IPS-18c (cell line): ENCODE measurements around the gene HIVEP1.

ENCODE experiments used
- H3K4me3 ChIP-seq: 2 replicates; pipeline ENCODE4 v1.7.0; 2013; ENCODE audit warnings: low read depth, mild to moderate bottlenecking, low read length, moderate library complexity; ENCODE audit not compliant: insufficient read depth
- H3K9me3 ChIP-seq: one replicate; pipeline ENCODE4 v1.6.1; 2013; ENCODE audit warnings: mild to moderate bottlenecking, low read length, moderate library complexity; ENCODE audit not compliant: control insufficient read depth, insufficient read depth

Gene HIVEP1

DNA sequence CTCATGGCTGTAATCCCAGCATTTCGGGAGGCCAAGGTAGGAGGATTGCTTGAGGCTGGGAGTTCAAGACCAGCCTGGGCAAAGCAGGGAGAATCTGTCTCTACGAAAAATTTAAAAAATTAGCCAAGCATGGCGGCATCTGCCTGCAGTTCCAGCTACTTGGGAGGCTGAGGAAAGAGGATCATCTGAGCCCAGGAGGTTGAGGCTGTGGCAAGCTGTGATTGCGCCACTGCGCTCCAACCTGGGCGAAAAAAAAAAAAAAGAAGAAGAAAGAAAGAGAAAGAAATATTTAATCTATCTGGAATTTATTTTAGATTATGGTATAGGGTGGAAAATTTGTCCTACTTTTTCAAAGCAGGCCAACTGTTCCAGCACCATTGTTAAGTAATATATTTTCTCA, 32.2 kb upstream of the HIVEP1 start:
- H3K4me3 ChIP-seq = no peak overlapping the region
- H3K9me3 ChIP-seq = no peaks in the 10 kb centered on the region

DNA sequence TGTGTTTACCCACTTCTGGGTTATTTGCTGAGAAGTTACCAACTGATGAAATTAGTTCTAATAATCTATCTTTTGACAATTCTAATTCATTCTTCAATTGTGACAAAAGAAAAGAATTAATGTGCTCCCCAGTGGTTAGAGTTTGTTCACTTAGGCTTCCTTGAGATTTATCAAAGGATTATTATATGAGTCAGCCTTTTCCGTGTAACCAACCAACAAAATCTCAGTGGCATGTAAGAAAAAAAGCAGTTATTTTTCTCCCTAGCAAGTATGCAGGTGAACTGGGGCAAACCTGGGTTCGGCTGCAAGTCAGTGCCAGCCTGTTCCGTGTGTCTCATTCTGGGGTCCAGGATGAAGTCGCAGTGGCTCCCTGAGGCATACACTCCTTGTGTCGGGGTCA, 28.8 kb upstream of the HIVEP1 start:
- Histone ChIP-seq H3K9me3 (no peaks in the 10 kb centered on the region), H3K4me3 (no peak overlapping the region)

DNA sequence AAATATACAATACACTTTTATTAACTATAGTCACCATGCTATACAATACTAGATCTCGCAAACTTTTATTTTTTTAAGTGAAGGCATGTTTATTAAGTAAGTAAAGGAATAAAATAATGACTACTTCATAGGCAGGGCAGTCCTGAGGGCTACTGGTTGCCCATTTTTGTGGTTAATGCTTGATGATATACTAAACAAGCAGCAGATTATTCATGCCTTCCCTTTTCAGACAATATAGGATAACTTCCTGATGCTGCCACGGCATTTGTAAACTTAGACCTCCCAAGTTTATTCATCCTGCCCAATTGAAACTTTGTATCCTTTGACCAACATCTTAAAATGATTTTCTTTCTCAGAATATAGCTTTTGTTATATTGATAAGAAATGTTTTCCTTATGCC, 24.7 kb upstream of the HIVEP1 start:
- no peak overlapping the region for H3K4me3 ChIP-seq
- no peaks in the 10 kb centered on the region for H3K9me3 ChIP-seq

DNA sequence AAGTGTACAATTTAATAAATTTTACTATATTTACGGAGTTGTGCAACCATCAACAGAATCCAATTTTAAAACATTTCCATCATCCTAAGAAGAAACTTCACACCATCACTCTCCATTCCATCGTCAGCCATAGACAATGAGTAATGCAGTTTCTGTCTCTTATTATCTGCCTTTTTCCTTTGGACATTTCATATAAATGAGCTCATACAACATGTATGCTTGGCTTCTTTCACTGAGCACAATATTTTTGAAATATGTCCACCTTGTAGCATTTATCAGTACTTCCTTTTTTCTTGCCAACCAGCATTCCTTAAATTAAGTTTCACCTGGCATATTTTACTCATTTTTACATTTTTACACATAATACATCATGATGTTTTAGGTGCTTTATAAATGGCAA, 22.7 kb upstream of the HIVEP1 start:
- no peaks in the 10 kb centered on the region for H3K9me3 ChIP-seq
- H3K4me3 ChIP-seq = no peak overlapping the region

DNA sequence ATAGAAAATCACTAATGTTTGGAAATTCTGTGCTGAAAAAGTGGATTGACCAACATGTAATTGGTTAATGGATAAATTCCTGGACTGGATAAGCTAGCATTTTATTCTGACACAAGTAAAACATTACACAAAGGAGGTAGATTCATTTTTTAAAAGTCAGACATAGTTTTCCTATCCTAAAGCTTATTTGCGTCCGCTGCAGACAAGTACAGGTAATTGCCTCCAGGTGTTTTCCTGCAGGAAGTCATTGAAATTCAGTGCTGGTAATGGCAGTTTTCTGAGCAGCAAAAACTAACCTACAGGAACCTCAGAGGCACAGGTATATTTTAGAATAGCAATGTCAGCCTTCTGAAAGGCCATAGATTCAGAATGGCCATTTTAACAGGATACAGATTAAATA, 20.0 kb upstream of the HIVEP1 start:
- Histone ChIP-seq H3K4me3 (no peak overlapping the region), H3K9me3 (no peaks in the 10 kb centered on the region)

DNA sequence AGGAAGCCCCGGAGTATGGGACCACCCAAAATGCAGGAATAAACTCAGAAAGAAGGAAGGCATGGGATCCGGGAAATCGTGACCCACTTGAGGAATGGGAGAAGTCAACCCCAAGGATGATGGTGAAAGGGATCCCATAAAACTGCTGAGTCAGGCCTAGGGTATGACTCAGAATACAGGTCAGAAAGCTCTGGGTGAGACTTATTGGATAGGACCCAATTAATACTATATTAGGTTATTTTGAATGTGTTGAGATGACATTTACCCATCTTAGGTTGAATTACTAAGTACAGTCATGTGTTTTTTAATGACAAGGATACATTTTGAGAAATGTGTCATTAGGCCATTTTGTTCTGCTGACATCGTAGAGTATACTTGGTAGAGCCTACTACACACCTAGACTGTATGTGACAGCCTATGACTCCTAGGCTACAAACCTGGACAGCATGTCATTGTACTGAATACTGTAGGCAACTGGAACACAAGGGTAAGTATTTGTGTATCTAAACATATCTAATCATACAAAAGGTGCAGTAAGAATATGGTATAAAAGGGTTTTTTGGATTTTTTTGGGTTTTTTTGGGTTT, 17.1 kb upstream of the HIVEP1 start:
- no peak overlapping the region for H3K4me3 ChIP-seq
- H3K9me3 ChIP-seq = no peaks in the 10 kb centered on the region

DNA sequence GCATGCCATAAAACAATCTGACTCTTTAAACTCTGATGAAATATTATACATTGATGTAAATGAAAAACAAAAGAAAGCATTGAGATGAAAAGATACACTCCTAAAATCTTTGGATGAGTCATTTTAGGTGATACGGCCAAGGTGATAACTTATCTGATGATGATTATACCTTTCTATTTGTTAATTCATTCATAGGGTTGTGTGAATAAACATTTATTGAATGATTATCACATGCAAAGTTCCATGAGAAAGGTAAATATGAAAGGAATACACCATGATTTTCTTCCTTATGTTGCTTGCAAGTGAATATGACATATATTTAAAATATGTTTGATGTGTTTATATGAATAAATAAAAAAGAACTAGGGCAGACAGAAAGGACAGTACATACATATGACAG, 15.4 kb upstream of the HIVEP1 start:
- Histone ChIP-seq H3K4me3 (no peak overlapping the region), H3K9me3 (no peaks in the 10 kb centered on the region)

DNA sequence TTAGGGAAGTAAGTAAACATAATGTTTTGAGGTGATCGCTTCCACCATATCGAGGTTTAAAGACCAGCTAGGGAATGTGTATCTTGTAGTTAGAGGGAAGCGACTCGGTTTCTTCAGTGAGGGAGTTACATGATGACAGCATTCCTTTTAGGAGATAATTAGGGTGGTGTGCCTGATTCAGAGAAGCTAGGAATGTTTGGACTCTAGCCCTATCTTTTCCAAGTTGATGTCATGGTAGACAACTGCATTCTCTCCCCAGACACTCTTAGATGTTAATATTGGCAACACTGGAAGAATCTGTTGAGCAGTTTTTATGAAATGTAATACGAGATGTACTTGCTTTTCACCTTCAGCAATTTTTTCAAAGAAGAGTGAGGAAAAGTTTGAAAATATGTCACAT, 12.9 kb upstream of the HIVEP1 start:
- Histone ChIP-seq H3K9me3 (no peaks in the 10 kb centered on the region), H3K4me3 (no peak overlapping the region)

DNA sequence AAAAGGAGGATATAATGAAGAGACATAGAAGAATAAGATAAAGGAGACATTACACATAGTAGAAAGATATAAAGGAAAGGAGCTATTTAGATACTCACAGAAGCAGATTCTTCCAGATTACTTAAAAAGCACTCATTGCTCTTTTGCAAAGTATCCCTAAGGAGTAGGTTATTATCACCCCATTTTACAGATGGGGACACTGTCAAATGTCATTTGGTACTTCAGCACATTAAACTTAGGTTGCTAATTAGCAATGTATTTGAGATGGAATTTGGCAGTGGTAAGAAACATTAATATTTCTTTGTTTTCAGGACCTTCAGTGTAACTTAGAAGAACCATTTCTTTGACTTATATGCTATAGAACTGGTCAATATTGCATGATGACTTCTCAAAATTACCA, 11.9 kb upstream of the HIVEP1 start:
- no peak overlapping the region for H3K4me3 ChIP-seq
- H3K9me3 ChIP-seq = no peaks in the 10 kb centered on the region

DNA sequence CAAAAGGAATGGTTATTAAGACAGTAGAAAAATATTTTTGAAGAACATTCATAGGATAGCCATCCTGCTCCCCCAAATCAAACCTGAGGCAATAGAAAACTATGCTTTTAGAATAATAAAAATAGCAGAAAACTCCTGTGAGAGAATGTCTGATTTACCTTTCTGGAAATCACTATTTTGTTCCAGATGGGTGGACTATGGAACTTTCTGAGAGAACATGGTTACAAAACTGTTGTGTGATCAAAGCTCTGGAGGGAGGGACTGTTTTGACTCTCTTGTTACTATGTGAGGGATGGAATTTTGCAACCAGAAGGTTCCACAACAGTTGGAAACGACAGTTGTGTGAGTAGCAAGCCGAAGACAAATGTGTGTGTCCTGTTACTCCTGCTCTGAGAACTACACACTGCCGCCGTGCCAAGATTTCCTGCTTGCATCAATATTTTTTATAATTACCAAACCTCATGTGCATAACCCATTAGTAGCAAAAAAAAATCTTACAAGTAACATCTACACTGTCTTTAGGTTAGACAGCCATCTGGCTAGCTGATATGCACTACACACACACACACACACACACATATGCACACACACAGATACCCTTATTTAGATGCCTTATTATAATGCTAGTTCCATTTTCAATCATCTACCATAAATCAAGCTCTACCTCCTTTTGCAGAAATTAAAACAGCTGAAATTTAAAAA, 11.0 kb upstream of the HIVEP1 start:
- Histone ChIP-seq H3K9me3 (no peaks in the 10 kb centered on the region), H3K4me3 (no peak overlapping the region)

DNA sequence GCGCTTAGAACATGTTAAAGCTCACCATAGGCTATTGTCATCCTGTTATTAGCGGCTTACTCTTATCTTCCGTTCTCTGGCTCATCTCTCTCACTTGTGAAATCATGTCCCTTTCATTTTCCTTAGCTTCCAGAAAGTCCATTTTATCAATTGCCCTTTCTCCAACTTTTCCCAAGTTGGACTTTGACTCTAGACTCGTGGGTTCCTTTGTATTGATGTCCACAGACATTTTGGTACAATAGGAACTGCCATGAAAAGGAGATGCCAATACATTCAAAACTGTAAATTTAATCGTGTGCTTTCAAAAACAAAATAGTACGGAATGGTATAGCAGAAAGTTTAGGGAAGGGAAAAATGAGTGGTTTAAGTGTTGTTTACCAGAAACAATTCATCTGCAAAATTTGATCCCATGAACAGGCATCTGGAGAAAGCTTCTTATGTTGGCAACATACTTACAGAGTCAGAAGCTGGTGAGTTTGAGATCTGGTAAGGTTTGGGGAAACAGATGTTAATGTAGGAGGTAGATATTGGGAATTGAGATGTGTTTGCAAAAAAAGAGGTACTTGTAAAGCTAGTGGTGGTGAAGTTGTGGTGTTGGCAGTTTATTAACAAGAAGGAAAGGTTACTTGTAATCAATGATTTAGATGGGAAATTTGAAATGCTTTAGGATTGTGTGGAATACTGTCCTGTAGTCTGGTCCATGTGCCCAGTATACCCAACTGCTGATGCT, 10.2 kb upstream of the HIVEP1 start:
- Histone ChIP-seq H3K9me3 (no peaks in the 10 kb centered on the region), H3K4me3 (no peak overlapping the region)

DNA sequence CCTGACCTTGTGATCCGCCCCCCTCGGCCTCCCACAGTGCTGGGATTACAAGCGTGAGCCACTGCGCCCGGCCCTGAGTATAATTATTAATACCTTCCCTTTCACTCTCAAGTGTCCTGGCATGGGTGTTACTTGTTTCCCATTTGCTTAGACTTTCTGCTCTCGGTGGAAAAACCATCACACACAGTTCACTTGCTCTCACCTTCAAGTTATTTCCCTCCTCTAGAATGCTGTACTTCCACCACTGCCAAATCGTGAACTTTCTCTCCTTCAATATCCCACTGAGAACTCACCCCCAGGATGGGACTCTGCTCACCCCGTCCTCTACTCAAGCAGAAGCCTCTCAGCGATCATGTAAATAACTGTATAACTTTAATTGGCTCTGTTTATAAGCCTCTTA, 4.6 kb upstream of the HIVEP1 start:
- Histone ChIP-seq H3K9me3 (no peaks in the 10 kb centered on the region), H3K4me3 (no peak overlapping the region)

DNA sequence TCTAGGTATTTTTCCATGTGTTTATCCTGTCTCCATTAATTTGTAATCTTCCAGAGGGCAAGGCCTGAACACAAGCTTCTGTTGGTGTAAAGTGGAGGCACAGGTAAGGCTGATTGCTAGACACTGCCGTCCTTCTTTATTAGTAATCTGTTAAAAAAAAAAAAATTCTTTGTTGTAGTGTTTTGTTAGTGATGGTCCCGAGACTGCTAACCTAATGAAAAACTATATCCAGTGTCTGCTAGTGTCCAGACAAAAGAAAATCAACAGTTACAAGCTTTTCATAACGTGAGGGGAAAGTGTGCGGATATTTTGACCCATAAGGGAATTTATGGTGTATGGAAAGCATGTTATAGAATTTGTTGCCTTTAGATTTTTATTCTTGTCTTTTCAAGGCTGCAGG, 4.2 kb upstream of the HIVEP1 start:
- no peaks in the 10 kb centered on the region for H3K9me3 ChIP-seq
- H3K4me3 ChIP-seq = peak overlapping the region; percentile 71; the same call in 1 of the 2 replicates

DNA sequence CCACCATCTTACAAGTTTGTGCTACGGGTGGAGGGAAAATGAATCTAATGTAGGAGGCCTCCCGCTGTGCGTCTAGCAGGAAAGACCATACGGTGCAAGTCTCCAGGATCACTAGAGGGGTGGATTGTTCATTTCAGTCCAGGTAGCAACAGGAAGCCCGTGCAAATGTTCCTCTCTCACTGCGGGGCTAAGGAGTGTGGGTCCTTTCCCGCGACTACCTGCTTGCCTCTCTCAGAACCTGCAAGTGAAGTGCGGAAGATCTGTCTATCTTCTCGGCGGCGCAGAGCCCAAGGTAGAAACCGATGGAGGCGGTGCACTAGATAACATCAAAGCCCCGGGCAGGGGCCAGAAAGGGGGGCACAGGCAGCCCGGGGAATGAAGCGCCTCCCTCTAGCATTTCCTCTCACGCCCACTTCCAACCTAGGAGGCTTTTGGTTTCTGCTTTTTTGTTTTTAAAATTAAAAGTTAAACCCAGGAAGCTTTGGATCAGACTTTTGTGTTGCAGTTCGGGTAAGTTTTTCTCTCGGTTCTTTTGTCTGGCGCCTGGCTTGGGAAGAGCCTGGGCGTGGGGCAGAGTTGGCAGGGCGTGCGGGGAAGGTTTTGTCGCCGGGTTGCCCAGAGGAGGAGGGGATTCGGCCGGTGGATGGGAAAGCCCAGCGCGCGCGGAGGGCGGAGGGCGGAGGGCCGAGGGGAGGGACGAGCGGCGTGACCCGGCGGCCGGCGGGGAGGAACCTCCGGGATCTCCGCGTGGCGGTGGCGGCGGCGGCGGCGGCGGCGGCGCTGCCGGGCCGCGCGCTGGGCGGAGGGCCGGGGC, 3.5 kb upstream of the HIVEP1 start:
- no peaks in the 10 kb centered on the region for H3K9me3 ChIP-seq
- peak overlapping the region; percentile 71 for H3K4me3 ChIP-seq

DNA sequence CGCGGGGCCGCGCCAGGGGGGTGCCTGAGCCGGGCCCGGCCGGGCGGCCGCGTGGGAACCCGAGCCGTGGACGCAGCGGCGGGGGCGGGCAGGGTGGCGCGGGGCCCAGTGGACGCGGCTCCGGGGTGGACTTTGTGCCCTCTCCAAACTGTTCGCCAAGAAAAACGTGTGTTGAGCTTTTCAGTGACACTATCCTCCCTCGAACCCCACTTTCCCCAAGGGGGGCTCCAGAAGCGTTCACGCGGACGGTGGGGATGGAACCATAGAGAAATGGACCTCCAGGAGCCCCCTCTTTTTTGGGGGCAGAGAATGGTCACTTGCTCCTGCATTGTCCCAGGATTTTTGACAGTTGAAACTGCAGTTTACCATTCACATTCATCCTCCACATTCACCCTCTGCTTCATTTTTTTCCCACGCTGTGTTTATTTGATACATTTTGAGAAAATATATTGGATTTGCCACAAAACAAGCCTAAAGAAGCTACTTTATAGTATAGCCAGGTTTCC, 2.9 kb upstream of the HIVEP1 start:
- H3K9me3 ChIP-seq = no peaks in the 10 kb centered on the region
- peak overlapping the region; percentile 62 for H3K4me3 ChIP-seq

DNA sequence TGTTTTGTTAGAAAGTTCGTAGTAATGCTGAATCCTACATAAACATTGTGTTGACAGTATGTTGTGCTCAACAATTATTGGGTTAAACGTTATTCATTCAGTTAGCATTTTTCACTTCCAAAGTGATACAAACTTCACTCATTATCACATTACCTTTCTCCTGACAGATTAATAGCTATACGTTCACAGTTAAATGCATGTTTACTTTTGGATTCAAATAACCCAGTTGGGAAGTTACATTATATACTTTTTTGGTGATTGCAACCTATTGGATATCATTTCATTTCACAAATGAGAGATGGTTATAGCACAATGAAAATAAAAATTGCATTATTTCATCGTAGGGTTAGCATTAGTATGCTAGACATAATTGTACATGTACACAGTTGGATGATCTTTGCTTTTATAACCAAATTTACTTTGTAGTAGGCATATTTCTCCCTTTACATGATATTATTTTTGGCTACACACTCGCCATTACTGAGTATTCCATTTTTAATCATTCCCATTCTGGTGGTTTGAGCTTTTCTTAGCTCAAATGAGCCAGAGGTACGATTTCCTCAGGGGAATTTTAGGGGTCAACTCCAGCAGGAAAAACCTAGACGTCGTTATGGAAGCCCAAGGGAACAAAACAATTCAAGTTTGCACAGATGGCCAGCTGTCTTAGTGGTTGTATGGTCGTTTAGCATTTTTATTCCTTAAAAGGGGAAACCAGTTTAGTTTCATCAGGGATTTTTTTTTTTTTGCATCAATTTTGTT, 2.1 kb upstream of the HIVEP1 start:
- Histone ChIP-seq H3K4me3 (peak overlapping the region; percentile 56), H3K9me3 (no peaks in the 10 kb centered on the region)
